Left ventricle myocardium inferior (tissue), 1 donor: ENCODE data around the gene SLC24A3. TPM values are rescaled to one million over a fixed set of nuclear protein-coding genes. Genes with fewer than 3 reads are reported as not detected.

Experiments
- DNase-seq: peaks from one replicate; pipeline ENCODE4 v3.0.0-alpha.2; 2020
- H3K27ac ChIP-seq: fragments of 200-600 bp; replicated peaks from 2 replicates; pipeline ENCODE4 v1.8.0; 2021
- H3K27me3 ChIP-seq: fragments of 200-600 bp; 2 replicates; pipeline ENCODE4 v1.8.0; 2021; ENCODE audit warnings: low read depth
- H3K36me3 ChIP-seq: fragments of 200-600 bp; 2 replicates; pipeline ENCODE4 v1.8.0; 2021
- H3K4me1 ChIP-seq: fragments of 200-600 bp; 2 replicates; pipeline ENCODE4 v1.8.0; 2021
- H3K4me3 ChIP-seq: fragments of 200-600 bp; 2 replicates; pipeline ENCODE4 v1.8.0; 2021; ENCODE audit warnings: mild to moderate bottlenecking, moderate library complexity
- H3K9me3 ChIP-seq: fragments of 200-600 bp; replicated peaks from 2 replicates; pipeline ENCODE4 v1.8.0; 2021
- intact Hi-C: fragments of 100-400 bp; cut with micrococcal nuclease; formaldehyde crosslinking; loops from one replicate; pipeline ENCODE4 v1.11.0; 2022
- total RNA-seq: library from RNA; stranded (reverse); fragmentation: NEBNext Ultra II Directional; extraction: Animal tissue kit (Norgen Biotek cat#: 25700); gene quantifications from one replicate; pipeline ENCODE4 v1.2.1, GENCODE V29; 2021
- TF ChIP-seq, protein P1 (sequence below): fragments of 200-600 bp; IDR thresholded peaks from 2 replicates; pipeline ENCODE4 v1.8.0; 2021; ENCODE audit warnings: antibody characterized with exemption, mild to moderate bottlenecking, borderline replicate concordance
- donor health status: DM: no; HTN: yes; CAD: no; lungs with severe emphysema.

Gene SLC24A3
- total RNA-seq, 1 donor from 2014 or later = 1.3 TPM

DNA sequence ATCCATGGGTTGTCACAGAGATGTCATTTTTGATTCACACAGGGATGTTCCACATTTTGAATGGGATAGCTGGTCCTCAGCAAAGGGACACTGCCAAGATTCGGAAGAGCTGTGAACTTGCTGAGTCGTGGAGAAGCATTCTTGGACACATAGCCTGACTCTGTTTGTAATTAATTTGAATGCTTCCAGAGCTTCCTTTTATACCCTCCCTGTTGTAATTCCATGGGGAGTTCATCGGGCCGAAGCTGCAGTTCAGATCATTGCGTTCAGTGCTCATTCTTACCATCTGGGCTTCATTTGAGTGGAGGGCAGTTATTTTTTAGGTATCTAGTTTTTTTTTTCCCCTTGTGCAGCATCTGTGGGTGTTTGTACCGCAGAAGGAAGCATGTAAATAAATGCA lies 126.5 kb downstream of the SLC24A3 start:
- peaks cover 7% of the 10 kb centered on the region for H3K4me1 ChIP-seq
- no peak for DNase-seq
- no peak overlapping the region for H3K27ac ChIP-seq
- H3K36me3 ChIP-seq = no peaks in the 10 kb centered on the region
- intact Hi-C loops = loop anchor here (10.0 kb wide), 1 partner anchor 64 kb away; no protein-coding TSS in a partner anchor
- H3K9me3 ChIP-seq = no peaks in the 10 kb centered on the region
- TF ChIP-seq, protein P1, sequence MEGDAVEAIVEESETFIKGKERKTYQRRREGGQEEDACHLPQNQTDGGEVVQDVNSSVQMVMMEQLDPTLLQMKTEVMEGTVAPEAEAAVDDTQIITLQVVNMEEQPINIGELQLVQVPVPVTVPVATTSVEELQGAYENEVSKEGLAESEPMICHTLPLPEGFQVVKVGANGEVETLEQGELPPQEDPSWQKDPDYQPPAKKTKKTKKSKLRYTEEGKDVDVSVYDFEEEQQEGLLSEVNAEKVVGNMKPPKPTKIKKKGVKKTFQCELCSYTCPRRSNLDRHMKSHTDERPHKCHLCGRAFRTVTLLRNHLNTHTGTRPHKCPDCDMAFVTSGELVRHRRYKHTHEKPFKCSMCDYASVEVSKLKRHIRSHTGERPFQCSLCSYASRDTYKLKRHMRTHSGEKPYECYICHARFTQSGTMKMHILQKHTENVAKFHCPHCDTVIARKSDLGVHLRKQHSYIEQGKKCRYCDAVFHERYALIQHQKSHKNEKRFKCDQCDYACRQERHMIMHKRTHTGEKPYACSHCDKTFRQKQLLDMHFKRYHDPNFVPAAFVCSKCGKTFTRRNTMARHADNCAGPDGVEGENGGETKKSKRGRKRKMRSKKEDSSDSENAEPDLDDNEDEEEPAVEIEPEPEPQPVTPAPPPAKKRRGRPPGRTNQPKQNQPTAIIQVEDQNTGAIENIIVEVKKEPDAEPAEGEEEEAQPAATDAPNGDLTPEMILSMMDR = no peak
- peaks cover 14% of the 10 kb centered on the region for H3K27me3 ChIP-seq
- H3K4me3 ChIP-seq = no peak overlapping the region

DNA sequence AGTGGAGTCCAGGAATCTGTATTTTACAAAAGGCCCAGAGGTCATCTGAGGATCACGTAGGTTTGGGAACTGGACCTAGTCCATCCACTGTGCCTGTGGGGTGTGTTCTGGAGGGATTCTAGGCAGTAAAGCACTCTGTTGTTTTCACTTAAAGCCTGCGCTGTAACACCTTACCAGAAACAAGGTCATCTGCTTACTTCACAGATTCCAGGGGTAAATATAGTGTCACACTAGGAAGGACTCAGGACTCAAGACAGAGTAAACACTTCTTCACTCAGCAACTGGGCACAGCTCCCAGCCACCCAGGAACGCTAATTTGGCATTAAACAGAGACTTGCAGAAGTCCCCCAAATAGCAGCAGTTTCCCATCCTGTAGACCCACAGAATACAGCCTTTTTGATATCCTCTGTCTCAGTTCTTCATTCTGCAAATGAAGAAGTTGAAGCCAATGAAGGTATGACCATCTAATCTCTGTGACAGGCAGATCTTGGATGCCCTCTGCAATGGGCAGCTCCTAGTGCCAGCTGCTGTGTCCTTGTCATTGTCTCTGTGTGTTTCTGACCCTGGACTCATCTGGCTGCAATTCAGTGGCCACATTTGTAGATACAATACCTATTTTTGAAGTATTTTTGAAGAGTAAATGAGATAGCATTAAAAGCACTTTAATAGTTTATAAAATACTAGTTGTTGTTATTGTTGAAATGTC lies 129.1 kb downstream of the SLC24A3 start:
- TF ChIP-seq, protein P1 = no peak
- H3K9me3 ChIP-seq = peaks cover 6% of the 10 kb centered on the region
- intact Hi-C loops = no loop called here
- H3K4me1 ChIP-seq = peaks cover 7% of the 10 kb centered on the region
- H3K27ac ChIP-seq = peak overlapping the region; percentile 33
- no peaks in the 10 kb centered on the region for H3K27me3 ChIP-seq
- no peaks in the 10 kb centered on the region for H3K36me3 ChIP-seq
- no peak for DNase-seq
- H3K4me3 ChIP-seq = no peak overlapping the region

DNA sequence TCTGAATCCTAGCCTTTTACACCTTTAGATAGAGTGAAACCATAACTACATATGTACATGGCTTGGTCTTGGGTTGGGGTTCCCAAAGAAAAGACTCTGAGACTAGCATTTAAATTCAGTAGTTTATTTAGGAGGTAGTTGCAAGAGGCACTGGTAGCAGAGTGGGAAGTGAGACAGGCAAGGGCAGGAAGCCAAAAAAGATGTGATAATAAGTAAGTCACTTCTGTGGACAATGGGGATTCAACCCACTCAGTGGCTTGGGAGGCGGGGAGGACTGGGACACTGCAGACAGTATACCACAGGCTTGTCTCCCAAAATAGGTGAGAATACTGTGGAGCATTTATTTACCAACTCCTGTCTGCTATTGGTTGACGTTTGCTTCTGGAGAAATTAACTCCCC lies 131.9 kb downstream of the SLC24A3 start:
- no peaks in the 10 kb centered on the region for H3K27me3 ChIP-seq
- DNase-seq = no peak
- no peak overlapping the region for H3K4me3 ChIP-seq
- H3K9me3 ChIP-seq = peaks cover 6% of the 10 kb centered on the region
- H3K4me1 ChIP-seq = peaks cover 7% of the 10 kb centered on the region
- H3K36me3 ChIP-seq = no peaks in the 10 kb centered on the region
- H3K27ac ChIP-seq = no peak overlapping the region
- TF ChIP-seq, protein P1 = no peak
- intact Hi-C loops = no loop called here

DNA sequence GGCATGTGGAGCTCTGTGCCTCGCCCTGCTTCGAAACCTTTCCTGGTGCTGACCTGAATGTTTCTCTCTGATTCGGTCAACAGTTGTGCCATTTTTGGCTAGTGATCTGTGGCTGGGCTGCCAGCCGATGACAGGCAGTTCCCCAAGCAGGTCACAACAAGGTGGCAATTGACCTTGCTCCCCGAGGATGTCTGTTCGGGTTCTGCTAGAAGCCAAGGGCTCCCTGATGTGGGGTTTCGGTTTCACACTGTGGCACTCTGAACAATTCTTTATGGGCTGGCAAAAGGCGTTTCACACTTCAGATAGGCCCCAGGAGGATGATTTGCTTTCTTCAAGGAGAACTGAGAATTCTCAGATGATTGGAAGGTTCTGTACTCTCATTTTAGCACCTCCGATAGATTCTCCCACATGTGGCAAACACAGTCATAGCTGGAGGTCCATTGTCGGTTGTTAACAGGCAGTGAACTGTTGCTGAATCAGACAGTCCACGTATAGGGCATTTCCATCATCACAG lies 135.6 kb downstream of the SLC24A3 start:
- TF ChIP-seq, protein P1 = no peak
- Histone ChIP-seq H3K4me3 (no peak overlapping the region), H3K36me3 (no peaks in the 10 kb centered on the region), H3K9me3 (peaks cover 6% of the 10 kb centered on the region), H3K4me1 (no peaks in the 10 kb centered on the region), H3K27ac (no peak overlapping the region), H3K27me3 (no peaks in the 10 kb centered on the region)
- intact Hi-C loops = no loop called here
- peak; percentile 16 for DNase-seq

DNA sequence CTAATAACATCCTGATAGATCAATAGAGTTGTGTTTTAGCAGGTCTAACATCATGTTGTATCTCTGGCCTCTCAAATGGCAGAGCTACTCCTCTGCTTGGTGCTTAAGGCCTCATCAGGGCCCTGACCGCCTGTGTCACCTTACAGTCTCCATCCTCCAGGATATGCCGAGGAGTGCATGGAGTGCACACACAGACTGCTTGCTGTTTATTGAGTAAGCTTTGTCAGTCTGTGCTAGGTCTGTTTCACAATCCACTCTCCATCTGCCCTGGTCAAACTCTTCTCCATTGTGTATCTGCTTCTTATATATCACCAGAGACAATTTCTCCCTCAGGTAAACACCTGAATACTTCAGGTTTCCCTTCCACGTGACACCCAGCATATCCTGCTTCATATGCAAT lies 136.1 kb downstream of the SLC24A3 start:
- intact Hi-C loops = no loop called here
- TF ChIP-seq, protein P1 = no peak
- no peak for DNase-seq
- no peak overlapping the region for H3K27ac ChIP-seq
- H3K36me3 ChIP-seq = no peaks in the 10 kb centered on the region
- no peak overlapping the region for H3K4me3 ChIP-seq
- no peaks in the 10 kb centered on the region for H3K4me1 ChIP-seq
- H3K9me3 ChIP-seq = peaks cover 6% of the 10 kb centered on the region
- H3K27me3 ChIP-seq = no peaks in the 10 kb centered on the region
